Gastrocnemius medialis (tissue), 4 donors: Measurements from ENCODE around the gene CAMK1G. TPM values are rescaled to one million over a fixed set of nuclear protein-coding genes. Genes with fewer than 3 reads are reported as not detected.

Source experiments
- ATAC-seq, 2 donors: fragments of 150-250 bp; one replicate each; pipeline ENCODE4 v1.9.1; 2016
- DNase-seq, 2 donors: peaks; one replicate each; pipeline ENCODE4 v3.0.0-alpha.2; 2019
- H3K27ac ChIP-seq, 4 donors: fragments of 200-600 bp; sonication (generic); 1 replicate in 1 of 4; 2 replicates in 3 of 4; pipeline ENCODE4 v1.5.1; 2016 to 2018; ENCODE audit warnings: mild to moderate bottlenecking in 2 of 4, moderate library complexity in 1 of 4
- H3K27me3 ChIP-seq, 3 donors: fragments of 200-600 bp; sonication (generic) in 2 of 3; 1 replicate in 1 of 3; 2 replicates in 2 of 3; pipeline versions ENCODE4 v1.5.1 to v1.6.0; 2016 to 2019; ENCODE audit warnings: mild to moderate bottlenecking in 1 of 3, moderate library complexity in 1 of 3
- H3K36me3 ChIP-seq, 2 donors: fragments of 200-600 bp; sonication (generic) in 1 of 2; one replicate each; pipeline ENCODE4 v1.5.1; 2017 to 2018
- H3K4me1 ChIP-seq, 2 donors: fragments of 200-600 bp; sonication (generic) in 1 of 2; one replicate each; pipeline ENCODE4 v1.5.1; 2016 to 2017; ENCODE audit warnings: mild to moderate bottlenecking in 2 of 2
- H3K4me3 ChIP-seq, 4 donors: fragments of 200-600 bp; sonication (generic) in 3 of 4; 1 replicate in 1 of 4; 2 replicates in 3 of 4; pipeline ENCODE4 v1.5.1; 2016 to 2019; ENCODE audit warnings: mild to moderate bottlenecking in 2 of 4
- H3K9me3 ChIP-seq, 3 donors: fragments of 200-600 bp; sonication (generic) in 2 of 3; 1 replicate in 1 of 3; 2 replicates in 2 of 3; pipeline ENCODE4 v1.5.1; 2016 to 2019
- POLR2A ChIP-seq, 2 donors: fragments of 450-650 bp; IDR thresholded peaks; one replicate each; pipeline ENCODE4 v1.6.1; 2017; ENCODE audit warnings: antibody characterized with exemption in 2 of 2, mild to moderate bottlenecking in 2 of 2, moderate library complexity in 2 of 2
- in situ Hi-C, 4 donors: fragments of 200-750 bp; cut with MboI; loops; one replicate each; pipeline versions ENCODE4 v1.15.0 to v1.8.0; 2017; ENCODE audit warnings: low sequenced_read_pairs in 4 of 4
- intact Hi-C: fragments of 100-400 bp; cut with DNase I; formaldehyde crosslinking; loops from one replicate; pipeline ENCODE4 v1.15.1; 2023; ENCODE audit warnings: low total_unique reads
- total RNA-seq, 4 donors: library from RNA; depleted of rRNA; stranded (reverse); fragments of >200 nt; gene quantifications; one replicate each; pipeline versions ENCODE4 v1.1.0 to v1.2.3, GENCODE V29; 2016
- TF ChIP-seq, protein P1 (sequence below), 5 experiments: fragments of 450-650 bp in 3 of 5; fragments of 200-600 bp in 2 of 5; sonication (generic) in 2 of 5; IDR thresholded peaks in 4 of 5; conservative IDR thresholded peaks in 1 of 5; 1 replicate in 4 of 5; 2 replicates in 1 of 5; pipeline ENCODE4 v1.5.1; 2016 to 2019; ENCODE audit warnings: antibody characterized with exemption in 5 of 5, mild to moderate bottlenecking in 3 of 5, moderate library complexity in 3 of 5

The CAMK1G gene
- total RNA-seq, 4 donors from 2014 or later = 0.16 TPM; not detected in 3

DNA sequence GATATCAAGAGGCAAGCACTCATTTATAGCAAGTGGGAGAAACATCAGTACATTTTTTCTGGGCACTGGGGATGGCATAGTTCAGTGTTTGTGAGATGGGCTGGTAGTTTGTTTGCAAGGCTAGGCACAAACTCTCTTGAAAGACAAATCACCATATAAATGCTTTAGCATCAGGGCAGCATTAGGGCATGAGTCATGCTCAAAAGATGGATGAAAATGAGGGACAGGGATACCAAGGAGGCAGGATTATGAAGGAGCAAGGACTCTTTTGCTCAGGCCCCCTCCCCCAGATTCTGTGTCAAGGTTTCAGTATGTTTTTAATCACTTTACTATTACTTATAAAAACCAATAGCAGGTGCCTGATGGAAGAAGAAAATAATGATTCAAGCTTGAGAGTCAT, 43.9 kb upstream of the CAMK1G start:
- no peaks in the 10 kb centered on the region for H3K27me3 ChIP-seq
- DNase-seq (no peak), ATAC-seq (no peak)
- TF ChIP-seq, protein P1, sequence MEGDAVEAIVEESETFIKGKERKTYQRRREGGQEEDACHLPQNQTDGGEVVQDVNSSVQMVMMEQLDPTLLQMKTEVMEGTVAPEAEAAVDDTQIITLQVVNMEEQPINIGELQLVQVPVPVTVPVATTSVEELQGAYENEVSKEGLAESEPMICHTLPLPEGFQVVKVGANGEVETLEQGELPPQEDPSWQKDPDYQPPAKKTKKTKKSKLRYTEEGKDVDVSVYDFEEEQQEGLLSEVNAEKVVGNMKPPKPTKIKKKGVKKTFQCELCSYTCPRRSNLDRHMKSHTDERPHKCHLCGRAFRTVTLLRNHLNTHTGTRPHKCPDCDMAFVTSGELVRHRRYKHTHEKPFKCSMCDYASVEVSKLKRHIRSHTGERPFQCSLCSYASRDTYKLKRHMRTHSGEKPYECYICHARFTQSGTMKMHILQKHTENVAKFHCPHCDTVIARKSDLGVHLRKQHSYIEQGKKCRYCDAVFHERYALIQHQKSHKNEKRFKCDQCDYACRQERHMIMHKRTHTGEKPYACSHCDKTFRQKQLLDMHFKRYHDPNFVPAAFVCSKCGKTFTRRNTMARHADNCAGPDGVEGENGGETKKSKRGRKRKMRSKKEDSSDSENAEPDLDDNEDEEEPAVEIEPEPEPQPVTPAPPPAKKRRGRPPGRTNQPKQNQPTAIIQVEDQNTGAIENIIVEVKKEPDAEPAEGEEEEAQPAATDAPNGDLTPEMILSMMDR (IDR thresholded peaks at IDR 0.05 in 4 of 5, conservative IDR thresholded peaks at IDR 0.05 in 1 of 5) = no peak
- TF ChIP-seq POLR2A (IDR thresholded peaks at IDR 0.05) = no peak
- no peak overlapping the region for H3K4me3 ChIP-seq
- H3K4me1 ChIP-seq = no peaks in the 10 kb centered on the region
- H3K27ac ChIP-seq = no peak overlapping the region
- H3K9me3 ChIP-seq = no peaks in the 10 kb centered on the region
- intact Hi-C loops (no loop called here), in situ Hi-C loops (no loop called here)
- H3K36me3 ChIP-seq = no peaks in the 10 kb centered on the region

DNA sequence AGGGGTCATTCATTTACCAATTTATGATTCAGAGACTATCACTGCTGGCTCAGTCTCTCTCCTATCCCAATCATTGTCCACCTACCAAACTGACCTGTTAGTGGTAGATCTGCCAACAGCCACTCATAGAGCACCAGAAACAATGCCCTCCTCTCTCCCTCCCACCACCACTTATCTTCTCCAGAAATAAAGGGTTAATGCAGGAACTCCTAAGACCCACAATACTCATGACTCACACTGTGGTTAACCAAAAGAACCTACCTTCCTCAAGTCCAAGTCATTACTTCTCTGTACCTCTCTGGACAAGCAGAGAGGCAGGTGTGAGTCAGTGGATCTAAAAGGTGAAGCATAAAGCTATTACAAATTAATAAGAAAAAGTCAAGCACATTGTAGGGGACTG, 40.9 kb upstream of the CAMK1G start:
- H3K36me3 ChIP-seq = no peaks in the 10 kb centered on the region
- ATAC-seq = no peak
- in situ Hi-C loops (no loop called here), intact Hi-C loops (no loop called here)
- H3K27ac ChIP-seq = no peak overlapping the region
- H3K4me3 ChIP-seq = no peak overlapping the region
- H3K4me1 ChIP-seq = no peaks in the 10 kb centered on the region
- no peaks in the 10 kb centered on the region for H3K27me3 ChIP-seq
- no peaks in the 10 kb centered on the region for H3K9me3 ChIP-seq
- no peak for DNase-seq
- TF ChIP-seq POLR2A (IDR thresholded peaks at IDR 0.05) = no peak
- TF ChIP-seq, protein P1 (IDR thresholded peaks at IDR 0.05 in 4 of 5, conservative IDR thresholded peaks at IDR 0.05 in 1 of 5) = no peak

DNA sequence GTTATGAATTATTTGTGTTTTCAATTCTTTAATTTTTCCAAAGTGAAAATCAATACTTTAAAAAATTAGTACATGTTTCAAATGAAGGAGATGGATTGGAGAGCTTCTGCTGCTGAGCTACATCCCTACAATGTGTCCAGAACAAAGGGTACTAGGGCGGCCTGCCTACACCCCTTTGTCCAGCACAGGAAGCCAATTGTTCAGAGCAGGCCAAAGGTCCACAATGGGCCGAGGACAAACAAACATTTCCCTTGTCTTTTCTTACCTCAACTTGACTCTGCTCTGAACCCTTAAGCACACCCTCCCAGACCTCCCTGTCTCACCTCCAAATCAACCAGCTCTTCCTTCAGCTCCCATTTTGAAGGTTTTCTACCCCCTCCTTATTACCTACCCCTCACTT, 39.4 kb upstream of the CAMK1G start:
- no peak for DNase-seq
- in situ Hi-C loops = no loop called here

DNA sequence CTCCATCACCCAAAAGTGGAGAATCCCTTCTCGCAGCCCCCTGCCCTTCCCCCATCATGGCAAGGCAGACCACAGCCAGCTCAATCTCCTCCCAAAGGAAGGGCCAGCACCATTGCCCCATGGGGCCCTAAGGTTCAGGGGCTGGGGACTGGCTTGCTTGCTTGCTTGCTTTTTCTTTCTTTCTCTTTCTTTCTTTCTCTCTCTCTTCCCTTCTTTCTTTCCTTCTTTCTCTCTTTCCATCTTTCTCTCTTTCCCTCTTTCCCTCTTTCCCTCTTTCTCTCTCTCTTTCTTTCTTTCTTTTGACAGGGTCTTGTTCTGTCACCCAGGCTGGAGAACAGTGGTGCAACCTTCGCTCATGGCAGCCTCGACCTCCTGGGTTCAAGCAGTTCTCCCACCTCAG, 38.1 kb upstream of the CAMK1G start:
- no peaks in the 10 kb centered on the region for H3K36me3 ChIP-seq
- intact Hi-C loops (no loop called here), in situ Hi-C loops (no loop called here)
- no peak for ATAC-seq
- no peaks in the 10 kb centered on the region for H3K4me1 ChIP-seq
- no peak overlapping the region for H3K4me3 ChIP-seq
- DNase-seq = no peak
- TF ChIP-seq POLR2A (IDR thresholded peaks at IDR 0.05) = no peak
- TF ChIP-seq, protein P1 (IDR thresholded peaks at IDR 0.05 in 4 of 5, conservative IDR thresholded peaks at IDR 0.05 in 1 of 5) = no peak
- H3K9me3 ChIP-seq = no peaks in the 10 kb centered on the region
- no peak overlapping the region for H3K27ac ChIP-seq
- no peaks in the 10 kb centered on the region for H3K27me3 ChIP-seq

More for the DNA sequence above, 39.4 kb upstream of the CAMK1G start:
- Histone ChIP-seq H3K36me3 (no peaks in the 10 kb centered on the region), H3K4me3 (no peak overlapping the region), H3K9me3 (no peaks in the 10 kb centered on the region), H3K4me1 (no peaks in the 10 kb centered on the region), H3K27me3 (no peaks in the 10 kb centered on the region), H3K27ac (no peak overlapping the region)
- TF ChIP-seq, protein P1 (IDR thresholded peaks at IDR 0.05 in 4 of 5, conservative IDR thresholded peaks at IDR 0.05 in 1 of 5) = no peak
- no peak for TF ChIP-seq POLR2A (IDR thresholded peaks at IDR 0.05)
- no peak for ATAC-seq
- intact Hi-C loops = no loop called here

DNA sequence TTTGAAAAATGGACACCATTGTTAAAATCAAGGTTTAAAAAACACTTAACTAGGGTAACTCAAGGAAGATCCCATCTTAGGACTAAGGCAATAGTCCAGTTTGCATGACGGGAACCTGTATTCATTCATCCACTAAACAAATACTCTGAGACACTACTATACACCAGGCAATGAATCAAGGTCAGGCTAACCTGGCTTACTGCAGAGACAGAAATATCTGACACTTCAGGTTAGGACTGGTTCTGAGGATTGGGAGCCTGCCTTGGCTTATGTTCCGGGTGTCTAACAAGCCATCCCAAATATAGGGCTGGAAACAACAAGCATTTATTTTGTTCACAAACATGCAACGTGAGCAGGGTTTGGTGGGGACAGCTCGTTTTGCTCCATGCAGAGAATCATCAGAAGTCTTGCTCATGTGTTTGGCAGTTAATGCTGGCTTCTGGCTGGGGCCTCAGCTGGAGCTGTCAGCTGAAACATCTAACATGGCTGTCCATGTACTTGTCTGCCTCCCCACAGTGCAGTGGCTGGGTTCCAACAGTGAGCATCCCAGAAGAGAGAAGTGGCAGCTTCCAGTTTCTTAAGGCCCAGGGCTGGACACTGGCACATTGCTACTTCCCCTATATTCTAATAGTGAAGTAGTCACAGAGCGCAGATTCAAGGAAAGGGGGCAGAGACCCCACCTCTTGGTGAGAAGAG, 37.0 kb upstream of the CAMK1G start:
- in situ Hi-C loops = no loop called here
- no peak overlapping the region for H3K4me3 ChIP-seq
- intact Hi-C loops = no loop called here
- H3K4me1 ChIP-seq = no peaks in the 10 kb centered on the region
- no peaks in the 10 kb centered on the region for H3K36me3 ChIP-seq
- no peak for DNase-seq
- H3K27me3 ChIP-seq = no peaks in the 10 kb centered on the region
- no peak for ATAC-seq
- TF ChIP-seq, protein P1 (IDR thresholded peaks at IDR 0.05 in 4 of 5, conservative IDR thresholded peaks at IDR 0.05 in 1 of 5) = no peak
- TF ChIP-seq POLR2A (IDR thresholded peaks at IDR 0.05) = no peak
- H3K9me3 ChIP-seq = no peaks in the 10 kb centered on the region
- H3K27ac ChIP-seq = no peak overlapping the region
